Liver (tissue), 9 donors: ENCODE results near the gene CDKN1B. TPM values are rescaled to one million over a fixed set of nuclear protein-coding genes. Genes with fewer than 3 reads are reported as not detected.

Experiments used
- DNase-seq: peaks from one replicate; pipeline ENCODE4 v3.0.0-alpha.2; 2017; ENCODE audit warnings: low spot score
- H3K27ac ChIP-seq, 2 donors: one replicate each; pipeline ENCODE4 v1.7.0; 2013; ENCODE audit warnings: inconsistent platforms in 2 of 2, low read length in 2 of 2, control low read depth in 1 of 2, low read depth in 1 of 2, mild to moderate bottlenecking in 1 of 2
- H3K27me3 ChIP-seq, 4 donors: one replicate each; pipeline versions ENCODE4 v1.6.1 to v1.7.0; 2013; ENCODE audit warnings: low read length in 3 of 4, inconsistent platforms in 1 of 4, mild to moderate bottlenecking in 1 of 4, moderate library complexity in 1 of 4; ENCODE audit not compliant: control insufficient read depth in 4 of 4, insufficient read depth in 4 of 4
- H3K36me3 ChIP-seq, 4 donors: one replicate each; pipeline versions ENCODE4 v1.6.1 to v1.7.0; 2013; ENCODE audit warnings: low read length in 3 of 4, mild to moderate bottlenecking in 3 of 4, low read depth in 1 of 4, moderate library complexity in 1 of 4; ENCODE audit not compliant: control insufficient read depth in 4 of 4, insufficient read depth in 3 of 4
- H3K4me1 ChIP-seq, 4 donors: one replicate each; pipeline versions ENCODE4 v1.6.1 to v1.7.0; 2013; ENCODE audit warnings: low read length in 3 of 4, mild to moderate bottlenecking in 3 of 4, moderate library complexity in 1 of 4; ENCODE audit not compliant: control insufficient read depth in 4 of 4, insufficient read depth in 4 of 4
- H3K4me3 ChIP-seq, 3 donors: one replicate each; pipeline versions ENCODE4 v1.6.1 to v1.7.0; 2013; ENCODE audit warnings: low read length in 3 of 3, control low read depth in 1 of 3, low read depth in 1 of 3, mild to moderate bottlenecking in 1 of 3
- H3K9ac ChIP-seq, 2 donors: one replicate each; pipeline ENCODE4 v1.7.0; 2013; ENCODE audit warnings: low read length in 2 of 2, mild to moderate bottlenecking in 2 of 2, moderate library complexity in 2 of 2, control low read depth in 1 of 2, low read depth in 1 of 2
- H3K9me3 ChIP-seq, 4 donors: one replicate each; pipeline versions ENCODE4 v1.6.1 to v1.7.0; 2013; ENCODE audit warnings: low read length in 3 of 4; ENCODE audit not compliant: control insufficient read depth in 4 of 4
- EGR1 ChIP-seq, 2 donors: IDR thresholded peaks; 2 replicates each; pipeline ENCODE4 v1.6.1; 2016 to 2018; ENCODE audit warnings: antibody characterized with exemption in 2 of 2, low read depth in 2 of 2
- FOXA1 ChIP-seq: IDR thresholded peaks from 2 replicates; pipeline ENCODE4 v1.6.1; 2016; ENCODE audit warnings: antibody characterized with exemption
- FOXA2 ChIP-seq: IDR thresholded peaks from 2 replicates; pipeline ENCODE4 v1.6.1; 2016; ENCODE audit warnings: antibody characterized with exemption
- GABPA ChIP-seq, 2 donors: IDR thresholded peaks in 1 of 2; conservative IDR thresholded peaks in 1 of 2; 2 replicates each; pipeline ENCODE4 v1.6.1; 2016; ENCODE audit warnings: antibody characterized with exemption in 2 of 2, mild to moderate bottlenecking in 1 of 2, moderate library complexity in 1 of 2
- HNF4G ChIP-seq: IDR thresholded peaks from 2 replicates; pipeline ENCODE4 v1.6.1; 2016; ENCODE audit warnings: antibody characterized with exemption
- NR2F2 ChIP-seq: IDR thresholded peaks from 2 replicates; pipeline ENCODE4 v1.6.1; 2016; ENCODE audit warnings: antibody characterized with exemption
- RAD21 ChIP-seq, 2 donors: IDR thresholded peaks; 2 replicates each; pipeline ENCODE4 v1.6.1; 2016; ENCODE audit warnings: antibody characterized with exemption in 2 of 2, mild to moderate bottlenecking in 2 of 2
- RXRA ChIP-seq, 2 donors: IDR thresholded peaks; 2 replicates each; pipeline ENCODE4 v1.6.1; 2017 to 2018; ENCODE audit warnings: antibody characterized with exemption in 2 of 2, mild to moderate bottlenecking in 1 of 2
- SP1 ChIP-seq: IDR thresholded peaks from 2 replicates; pipeline ENCODE4 v1.6.1; 2018; ENCODE audit warnings: antibody characterized with exemption, mild to moderate bottlenecking
- TAF1 ChIP-seq: conservative IDR thresholded peaks from 2 replicates; pipeline ENCODE4 v1.6.1; 2016; ENCODE audit warnings: antibody characterized with exemption, mild to moderate bottlenecking
- YY1 ChIP-seq: IDR thresholded peaks from 2 replicates; pipeline ENCODE4 v1.6.1; 2016; ENCODE audit warnings: antibody characterized with exemption, mild to moderate bottlenecking
- WGBS: extraction: QIAGEN DNeasy Blood & Tissue Kit; methylation state at CpG from one replicate; pipeline ENCODE4 v1.1.7; 2013; 5-methylcytosine and 5-hydroxymethylcytosine counted together
- polyA plus RNA-seq, 2 donors: library from polyadenylated mRNA; stranded (reverse) in 1 of 2; unstranded in 1 of 2; fragments of 200-250 nt in 1 of 2; fragments of >200 nt in 1 of 2; fragmentation: Nextera tagmentation in 1 of 2; extraction: Ambion mirVana in 1 of 2; gene quantifications; one replicate each; pipeline versions ENCODE4 v1.2.1 to v1.2.3, GENCODE V29; 2013 to 2015
- total RNA-seq, 2 donors: library from RNA; depleted of rRNA; stranded (reverse); fragments of >200 nt; gene quantifications; one replicate each; pipeline ENCODE4 v1.2.3, GENCODE V29; 2014
- TF ChIP-seq, protein P1 (sequence below): fragments of 150-350 bp; IDR thresholded peaks from 2 replicates; pipeline ENCODE4 v1.5.1; 2017; ENCODE audit warnings: improper control_type of control experiment, low read depth, low read length; ENCODE audit not compliant: missing input control
- TF ChIP-seq, protein P2 (sequence below): IDR thresholded peaks from 2 replicates; pipeline ENCODE4 v1.6.1; 2016; ENCODE audit warnings: antibody characterized with exemption, mild to moderate bottlenecking
- TF ChIP-seq, protein P3 (sequence below): IDR thresholded peaks from 2 replicates; pipeline ENCODE4 v1.6.1; 2016; ENCODE audit warnings: antibody characterized with exemption
- TF ChIP-seq, protein P4 (sequence below): IDR thresholded peaks from 2 replicates; pipeline ENCODE4 v1.6.1; 2016; ENCODE audit warnings: antibody characterized with exemption
- TF ChIP-seq, protein P5 (sequence below): IDR thresholded peaks from 2 replicates; pipeline ENCODE4 v1.6.1; 2016; ENCODE audit warnings: antibody characterized with exemption
- donor health status: healthy.
- donor health status: healthy.
- donor health status: healthy.
- donor health status: healthy.
- donor health status: healthy.

Gene CDKN1B
- total and polyA plus RNA-seq, 4 donors, result 7.8 to 67.5 (median 22.5) TPM

DNA sequence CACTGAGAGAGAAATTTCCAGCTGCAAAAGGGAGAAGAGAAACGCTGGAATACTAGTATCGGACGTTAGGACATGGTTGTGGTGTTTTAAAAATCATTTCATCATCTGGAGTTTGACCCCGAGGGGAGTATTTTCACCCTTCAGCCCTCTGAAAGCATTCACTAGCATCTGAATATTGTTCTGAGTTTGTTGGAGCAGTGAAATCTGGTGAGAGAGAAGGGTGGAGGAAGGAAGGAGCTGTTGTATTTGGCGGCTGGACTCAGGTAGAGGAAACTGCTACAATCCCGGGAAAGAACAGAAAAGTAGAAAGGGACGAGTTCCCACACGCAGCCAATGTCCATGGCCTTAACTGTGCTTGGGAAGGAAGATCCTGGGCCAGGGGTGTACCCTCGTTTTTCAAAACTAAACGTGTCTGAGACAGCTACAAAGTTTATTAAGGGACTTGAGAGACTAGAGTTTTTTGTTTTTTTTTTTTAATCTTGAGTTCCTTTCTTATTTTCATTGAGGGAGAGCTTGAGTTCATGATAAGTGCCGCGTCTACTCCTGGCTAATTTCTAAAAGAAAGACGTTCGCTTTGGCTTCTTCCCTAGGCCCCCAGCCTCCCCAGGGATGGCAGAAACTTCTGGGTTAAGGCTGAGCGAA is 896 bp upstream of the CDKN1B start (continued):
- TF ChIP-seq SP1, result peak; percentile 72
- no peak for TF ChIP-seq FOXA2
- no peak for TF ChIP-seq FOXA1

DNA sequence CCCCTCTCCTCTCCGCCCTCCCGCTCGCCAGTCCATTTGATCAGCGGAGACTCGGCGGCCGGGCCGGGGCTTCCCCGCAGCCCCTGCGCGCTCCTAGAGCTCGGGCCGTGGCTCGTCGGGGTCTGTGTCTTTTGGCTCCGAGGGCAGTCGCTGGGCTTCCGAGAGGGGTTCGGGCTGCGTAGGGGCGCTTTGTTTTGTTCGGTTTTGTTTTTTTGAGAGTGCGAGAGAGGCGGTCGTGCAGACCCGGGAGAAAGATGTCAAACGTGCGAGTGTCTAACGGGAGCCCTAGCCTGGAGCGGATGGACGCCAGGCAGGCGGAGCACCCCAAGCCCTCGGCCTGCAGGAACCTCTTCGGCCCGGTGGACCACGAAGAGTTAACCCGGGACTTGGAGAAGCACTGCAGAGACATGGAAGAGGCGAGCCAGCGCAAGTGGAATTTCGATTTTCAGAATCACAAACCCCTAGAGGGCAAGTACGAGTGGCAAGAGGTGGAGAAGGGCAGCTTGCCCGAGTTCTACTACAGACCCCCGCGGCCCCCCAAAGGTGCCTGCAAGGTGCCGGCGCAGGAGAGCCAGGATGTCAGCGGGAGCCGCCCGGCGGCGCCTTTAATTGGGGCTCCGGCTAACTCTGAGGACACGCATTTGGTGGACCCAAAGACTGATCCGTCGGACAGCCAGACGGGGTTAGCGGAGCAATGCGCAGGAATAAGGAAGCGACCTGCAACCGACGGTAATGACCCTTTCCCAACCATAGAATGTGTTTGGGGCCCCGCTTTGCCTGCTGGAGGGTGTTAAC is 615 bp downstream of the CDKN1B start:
- peaks cover 4 to 40% (median 35%) of the 10 kb centered on the region in 4 donors for H3K4me1 ChIP-seq
- peak overlapping the region; percentile 98 to 100 for H3K9ac ChIP-seq
- H3K27me3 ChIP-seq, result no peaks in the 10 kb centered on the region
- TF ChIP-seq EGR1 (IDR thresholded peaks at IDR 0.05; ENCODE audit: low read depth in 2 of 2) (no peak), NR2F2 (no peak), YY1 (peak; percentile 9), SP1 (no peak), GABPA (IDR thresholded peaks at IDR 0.05 in 1 of 2, conservative IDR thresholded peaks at IDR 0.05 in 1 of 2) (no peak), RXRA (IDR thresholded peaks at IDR 0.05) (no peak), FOXA1 (no peak), TAF1 (no peak)
- TF ChIP-seq, protein P1, sequence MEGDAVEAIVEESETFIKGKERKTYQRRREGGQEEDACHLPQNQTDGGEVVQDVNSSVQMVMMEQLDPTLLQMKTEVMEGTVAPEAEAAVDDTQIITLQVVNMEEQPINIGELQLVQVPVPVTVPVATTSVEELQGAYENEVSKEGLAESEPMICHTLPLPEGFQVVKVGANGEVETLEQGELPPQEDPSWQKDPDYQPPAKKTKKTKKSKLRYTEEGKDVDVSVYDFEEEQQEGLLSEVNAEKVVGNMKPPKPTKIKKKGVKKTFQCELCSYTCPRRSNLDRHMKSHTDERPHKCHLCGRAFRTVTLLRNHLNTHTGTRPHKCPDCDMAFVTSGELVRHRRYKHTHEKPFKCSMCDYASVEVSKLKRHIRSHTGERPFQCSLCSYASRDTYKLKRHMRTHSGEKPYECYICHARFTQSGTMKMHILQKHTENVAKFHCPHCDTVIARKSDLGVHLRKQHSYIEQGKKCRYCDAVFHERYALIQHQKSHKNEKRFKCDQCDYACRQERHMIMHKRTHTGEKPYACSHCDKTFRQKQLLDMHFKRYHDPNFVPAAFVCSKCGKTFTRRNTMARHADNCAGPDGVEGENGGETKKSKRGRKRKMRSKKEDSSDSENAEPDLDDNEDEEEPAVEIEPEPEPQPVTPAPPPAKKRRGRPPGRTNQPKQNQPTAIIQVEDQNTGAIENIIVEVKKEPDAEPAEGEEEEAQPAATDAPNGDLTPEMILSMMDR, result no peak
- TF ChIP-seq, protein P2, sequence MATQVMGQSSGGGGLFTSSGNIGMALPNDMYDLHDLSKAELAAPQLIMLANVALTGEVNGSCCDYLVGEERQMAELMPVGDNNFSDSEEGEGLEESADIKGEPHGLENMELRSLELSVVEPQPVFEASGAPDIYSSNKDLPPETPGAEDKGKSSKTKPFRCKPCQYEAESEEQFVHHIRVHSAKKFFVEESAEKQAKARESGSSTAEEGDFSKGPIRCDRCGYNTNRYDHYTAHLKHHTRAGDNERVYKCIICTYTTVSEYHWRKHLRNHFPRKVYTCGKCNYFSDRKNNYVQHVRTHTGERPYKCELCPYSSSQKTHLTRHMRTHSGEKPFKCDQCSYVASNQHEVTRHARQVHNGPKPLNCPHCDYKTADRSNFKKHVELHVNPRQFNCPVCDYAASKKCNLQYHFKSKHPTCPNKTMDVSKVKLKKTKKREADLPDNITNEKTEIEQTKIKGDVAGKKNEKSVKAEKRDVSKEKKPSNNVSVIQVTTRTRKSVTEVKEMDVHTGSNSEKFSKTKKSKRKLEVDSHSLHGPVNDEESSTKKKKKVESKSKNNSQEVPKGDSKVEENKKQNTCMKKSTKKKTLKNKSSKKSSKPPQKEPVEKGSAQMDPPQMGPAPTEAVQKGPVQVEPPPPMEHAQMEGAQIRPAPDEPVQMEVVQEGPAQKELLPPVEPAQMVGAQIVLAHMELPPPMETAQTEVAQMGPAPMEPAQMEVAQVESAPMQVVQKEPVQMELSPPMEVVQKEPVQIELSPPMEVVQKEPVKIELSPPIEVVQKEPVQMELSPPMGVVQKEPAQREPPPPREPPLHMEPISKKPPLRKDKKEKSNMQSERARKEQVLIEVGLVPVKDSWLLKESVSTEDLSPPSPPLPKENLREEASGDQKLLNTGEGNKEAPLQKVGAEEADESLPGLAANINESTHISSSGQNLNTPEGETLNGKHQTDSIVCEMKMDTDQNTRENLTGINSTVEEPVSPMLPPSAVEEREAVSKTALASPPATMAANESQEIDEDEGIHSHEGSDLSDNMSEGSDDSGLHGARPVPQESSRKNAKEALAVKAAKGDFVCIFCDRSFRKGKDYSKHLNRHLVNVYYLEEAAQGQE, result peak; percentile 29
- under 1% methylated on average over 62 of the region's 62 CpGs for WGBS
- peak overlapping the region; percentile 77 to 98 (median 98) for H3K4me3 ChIP-seq
- H3K36me3 ChIP-seq, result peaks cover 0 to 9% (median 0%) of the 10 kb centered on the region in 4 donors
- DNase-seq, result peak; percentile 68
- no peaks in the 10 kb centered on the region for H3K9me3 ChIP-seq
- peak overlapping the region; percentile 98 to 99 for H3K27ac ChIP-seq

DNA sequence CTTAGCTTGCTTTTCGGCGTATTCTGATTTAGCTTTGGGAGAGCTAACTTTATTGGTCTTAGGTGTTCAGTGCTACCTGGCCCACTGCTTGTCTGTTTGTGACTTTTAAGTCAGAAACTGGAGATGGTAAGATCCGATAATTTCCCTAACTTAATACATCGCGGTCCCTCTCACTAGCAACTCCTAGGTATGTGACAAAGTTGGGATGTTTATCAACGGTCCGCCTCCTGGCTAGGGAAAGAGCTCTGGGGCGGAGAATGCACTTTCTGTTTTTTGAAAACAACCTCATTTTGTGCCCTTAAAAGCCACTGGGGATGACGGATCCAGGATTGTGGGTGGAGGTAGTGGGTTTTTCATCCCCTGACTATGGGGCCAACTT is 1.2 kb downstream of the CDKN1B start:
- Histone ChIP-seq H3K27me3 (no peaks in the 10 kb centered on the region), H3K9ac (peak overlapping the region; percentile 98 to 100), H3K27ac (peak overlapping the region; percentile 98 to 99), H3K4me1 (peaks cover 4 to 46% (median 39%) of the 10 kb centered on the region in 4 donors), H3K4me3 (peak overlapping the region; percentile 77 to 98 (median 98)), H3K36me3 (peaks cover 0 to 9% (median 0%) of the 10 kb centered on the region in 4 donors), H3K9me3 (no peaks in the 10 kb centered on the region)
- peak; percentile 49 for DNase-seq
- under 1% methylated on average over 9 of the region's 9 CpGs for WGBS
- TF ChIP-seq TAF1 (no peak), FOXA2 (no peak), RAD21 (IDR thresholded peaks at IDR 0.05) (no peak), HNF4G (no peak), SP1 (no peak), FOXA1 (no peak), EGR1 (IDR thresholded peaks at IDR 0.05; ENCODE audit: low read depth in 2 of 2) (no peak), YY1 (no peak)
- TF ChIP-seq, protein P3, sequence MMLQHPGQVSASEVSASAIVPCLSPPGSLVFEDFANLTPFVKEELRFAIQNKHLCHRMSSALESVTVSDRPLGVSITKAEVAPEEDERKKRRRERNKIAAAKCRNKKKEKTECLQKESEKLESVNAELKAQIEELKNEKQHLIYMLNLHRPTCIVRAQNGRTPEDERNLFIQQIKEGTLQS, result no peak
- TF ChIP-seq, protein P1, result no peak
- TF ChIP-seq, protein P4, sequence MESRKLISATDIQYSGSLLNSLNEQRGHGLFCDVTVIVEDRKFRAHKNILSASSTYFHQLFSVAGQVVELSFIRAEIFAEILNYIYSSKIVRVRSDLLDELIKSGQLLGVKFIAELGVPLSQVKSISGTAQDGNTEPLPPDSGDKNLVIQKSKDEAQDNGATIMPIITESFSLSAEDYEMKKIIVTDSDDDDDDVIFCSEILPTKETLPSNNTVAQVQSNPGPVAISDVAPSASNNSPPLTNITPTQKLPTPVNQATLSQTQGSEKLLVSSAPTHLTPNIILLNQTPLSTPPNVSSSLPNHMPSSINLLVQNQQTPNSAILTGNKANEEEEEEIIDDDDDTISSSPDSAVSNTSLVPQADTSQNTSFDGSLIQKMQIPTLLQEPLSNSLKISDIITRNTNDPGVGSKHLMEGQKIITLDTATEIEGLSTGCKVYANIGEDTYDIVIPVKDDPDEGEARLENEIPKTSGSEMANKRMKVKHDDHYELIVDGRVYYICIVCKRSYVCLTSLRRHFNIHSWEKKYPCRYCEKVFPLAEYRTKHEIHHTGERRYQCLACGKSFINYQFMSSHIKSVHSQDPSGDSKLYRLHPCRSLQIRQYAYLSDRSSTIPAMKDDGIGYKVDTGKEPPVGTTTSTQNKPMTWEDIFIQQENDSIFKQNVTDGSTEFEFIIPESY, result no peak
- TF ChIP-seq, protein P5, sequence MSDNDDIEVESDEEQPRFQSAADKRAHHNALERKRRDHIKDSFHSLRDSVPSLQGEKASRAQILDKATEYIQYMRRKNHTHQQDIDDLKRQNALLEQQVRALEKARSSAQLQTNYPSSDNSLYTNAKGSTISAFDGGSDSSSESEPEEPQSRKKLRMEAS, result no peak
